GM18499 (cell line): ENCODE measurements around the gene HMGXB4.
"Not testable (repeated sequence)": the region's sequence is repeated elsewhere in the genome, so short reads cannot be mapped to it uniquely, and the experiment has no call there.

Source experiments
- ATAC-seq: cut with Tn5 transposase; IDR thresholded peaks from one replicate; pipeline ENCODE4 v1.9.1; 2021; ENCODE audit warnings: moderate number of reproducible peaks; ENCODE audit not compliant: insufficient read depth, unreplicated experiment

HMGXB4 gene, protein sequence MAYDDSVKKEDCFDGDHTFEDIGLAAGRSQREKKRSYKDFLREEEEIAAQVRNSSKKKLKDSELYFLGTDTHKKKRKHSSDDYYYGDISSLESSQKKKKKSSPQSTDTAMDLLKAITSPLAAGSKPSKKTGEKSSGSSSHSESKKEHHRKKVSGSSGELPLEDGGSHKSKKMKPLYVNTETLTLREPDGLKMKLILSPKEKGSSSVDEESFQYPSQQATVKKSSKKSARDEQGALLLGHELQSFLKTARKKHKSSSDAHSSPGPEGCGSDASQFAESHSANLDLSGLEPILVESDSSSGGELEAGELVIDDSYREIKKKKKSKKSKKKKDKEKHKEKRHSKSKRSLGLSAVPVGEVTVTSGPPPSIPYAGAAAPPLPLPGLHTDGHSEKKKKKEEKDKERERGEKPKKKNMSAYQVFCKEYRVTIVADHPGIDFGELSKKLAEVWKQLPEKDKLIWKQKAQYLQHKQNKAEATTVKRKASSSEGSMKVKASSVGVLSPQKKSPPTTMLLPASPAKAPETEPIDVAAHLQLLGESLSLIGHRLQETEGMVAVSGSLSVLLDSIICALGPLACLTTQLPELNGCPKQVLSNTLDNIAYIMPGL

DNA sequence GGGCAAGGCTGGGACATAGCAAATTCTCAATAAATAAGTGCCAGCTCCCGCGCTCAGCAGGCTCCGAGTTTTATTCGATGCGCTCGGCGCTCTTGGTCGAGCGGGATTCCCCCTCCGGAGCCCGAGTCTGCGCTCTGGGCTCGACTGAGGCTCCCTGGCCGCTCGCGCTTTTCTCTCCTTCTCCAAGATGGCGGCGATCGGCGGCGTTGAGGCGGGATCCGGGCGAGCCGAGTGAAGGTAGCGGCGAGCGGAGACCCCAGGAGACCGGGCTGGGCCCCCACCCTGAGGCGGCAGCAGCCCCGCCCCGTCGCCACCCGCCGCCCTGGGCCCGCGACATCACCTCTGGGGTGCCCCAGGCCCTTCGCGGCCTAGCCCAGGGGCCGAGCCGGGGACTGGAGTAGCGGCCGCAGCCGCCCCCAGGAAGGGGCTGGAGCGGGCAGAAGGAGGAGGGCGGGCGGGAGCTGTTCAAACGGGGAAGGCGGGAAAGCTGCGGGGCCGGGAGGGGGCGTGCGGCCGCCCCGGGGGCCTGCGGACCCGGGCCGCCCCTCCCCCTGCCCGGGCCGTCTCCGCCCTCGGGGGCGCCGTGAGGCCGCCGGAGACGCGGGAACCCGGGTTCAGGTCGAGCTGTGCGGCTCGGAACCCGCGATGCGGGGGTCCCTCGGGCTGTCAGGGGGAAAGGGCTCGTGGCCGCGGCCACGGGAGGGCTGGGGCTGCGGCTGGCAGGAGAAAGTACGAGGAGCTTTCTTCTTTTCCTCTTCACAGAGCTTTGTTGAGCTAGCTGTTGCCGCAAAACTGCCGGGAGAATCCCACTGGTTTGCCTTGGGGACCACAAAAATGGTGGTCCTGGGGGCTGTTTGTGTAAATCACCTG is at the start of gene HMGXB4:
Gene HMGXB4, plus strand, starts transcription at position 173 of the 870 bp plus-strand sequence. CDS start 4,898 bp downstream, outside the sequence.
- no peak for ATAC-seq

DNA sequence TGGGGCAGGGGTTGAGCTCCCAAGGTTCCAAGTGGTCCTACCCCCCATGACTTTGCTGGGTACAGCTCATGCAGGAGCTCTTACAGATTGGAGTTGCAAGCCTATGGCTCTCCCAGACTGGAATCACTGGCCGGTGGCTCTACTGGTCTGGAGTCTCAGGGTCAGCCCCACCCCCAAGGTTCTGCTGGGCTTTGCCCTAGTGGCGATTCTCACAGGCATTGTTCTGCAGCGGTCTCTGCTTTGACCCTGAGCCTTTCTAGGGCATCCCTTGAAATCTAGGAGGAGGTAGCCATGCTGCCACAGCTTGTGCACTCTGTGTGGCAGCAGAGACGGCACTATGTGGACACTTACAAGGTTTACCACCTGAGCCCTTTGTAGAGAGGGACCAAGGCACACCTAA is 49.3 kb upstream of the HMGXB4 start:
- ATAC-seq, result no peak

DNA sequence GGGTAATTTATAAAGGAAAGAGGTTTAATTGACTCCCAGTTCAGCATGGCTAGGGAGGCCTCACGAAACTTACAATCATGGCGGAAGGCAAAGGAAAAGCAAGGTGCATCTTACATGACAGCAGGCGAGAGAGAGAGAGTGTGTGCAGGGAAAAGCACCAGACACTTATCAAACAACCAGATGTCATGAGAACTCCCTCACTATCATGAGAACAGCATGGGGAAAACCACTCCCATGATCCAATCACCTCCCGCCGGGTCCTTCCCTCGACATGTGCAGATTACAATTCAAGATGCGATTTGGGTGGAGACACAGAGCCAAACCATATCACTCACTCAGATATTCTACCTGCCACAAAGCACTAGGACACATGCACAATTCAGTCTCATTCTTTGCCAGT is 48.1 kb upstream of the HMGXB4 start:
- ATAC-seq, result no peak

DNA sequence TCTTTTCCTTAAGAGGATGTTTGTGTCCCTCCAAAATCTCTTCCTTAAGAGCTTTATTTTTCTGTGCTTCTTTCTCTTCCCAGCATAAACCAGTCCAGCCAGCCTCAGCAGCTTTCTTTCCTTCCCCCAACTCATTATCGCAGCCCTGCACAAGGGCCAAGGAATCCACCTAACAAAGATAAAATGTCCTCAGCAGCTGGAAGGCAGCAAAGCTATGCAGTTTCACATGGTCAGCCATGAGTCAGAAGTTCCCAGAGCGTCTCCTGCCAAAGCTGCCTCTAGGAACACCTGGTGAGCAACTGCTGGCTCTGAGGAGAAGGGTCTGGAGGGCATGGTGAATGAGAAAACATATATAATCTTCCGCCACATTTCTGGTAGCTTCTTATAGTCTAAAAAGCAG is 45.3 kb upstream of the HMGXB4 start:
- ATAC-seq, result no peak

DNA sequence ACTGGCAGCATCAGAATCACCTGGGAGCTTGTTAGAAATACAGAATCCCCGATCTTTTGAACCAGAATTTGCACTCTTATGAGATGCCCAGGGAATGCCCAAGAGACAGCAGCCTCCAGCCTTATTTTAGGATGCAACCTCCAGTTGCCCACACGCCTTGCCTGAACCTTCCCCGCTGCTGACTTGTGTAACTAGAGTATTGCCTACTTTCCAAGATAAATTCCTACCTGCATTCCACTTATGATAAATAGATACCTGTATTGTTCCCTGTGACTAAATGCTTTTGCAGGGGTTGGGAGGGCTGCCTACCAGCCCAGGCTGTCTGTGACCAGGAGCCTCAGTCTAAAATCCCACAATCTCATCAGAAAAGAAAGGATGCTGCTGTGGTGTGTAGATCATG is 44.3 kb upstream of the HMGXB4 start:
- ATAC-seq, result no peak

DNA sequence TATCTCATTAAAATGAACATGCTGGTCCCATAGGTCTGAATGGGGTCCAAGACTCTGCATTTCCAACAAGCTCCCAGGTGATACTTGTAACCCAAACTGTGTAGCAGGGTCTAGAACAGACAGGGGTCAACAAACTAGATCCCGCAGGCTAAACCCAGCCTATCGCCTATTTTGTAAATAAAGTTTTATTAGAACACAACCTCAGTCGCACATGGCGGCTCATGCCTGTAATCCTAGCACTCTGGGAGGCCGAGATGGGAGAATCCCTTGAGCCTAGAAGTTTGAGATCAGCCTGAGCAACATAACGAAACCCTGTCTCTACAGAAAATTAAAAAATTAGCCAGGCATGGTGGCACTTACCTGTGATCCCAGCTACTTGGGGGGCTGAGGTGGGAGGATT is 42.3 kb upstream of the HMGXB4 start:
- ATAC-seq, result no peak

DNA sequence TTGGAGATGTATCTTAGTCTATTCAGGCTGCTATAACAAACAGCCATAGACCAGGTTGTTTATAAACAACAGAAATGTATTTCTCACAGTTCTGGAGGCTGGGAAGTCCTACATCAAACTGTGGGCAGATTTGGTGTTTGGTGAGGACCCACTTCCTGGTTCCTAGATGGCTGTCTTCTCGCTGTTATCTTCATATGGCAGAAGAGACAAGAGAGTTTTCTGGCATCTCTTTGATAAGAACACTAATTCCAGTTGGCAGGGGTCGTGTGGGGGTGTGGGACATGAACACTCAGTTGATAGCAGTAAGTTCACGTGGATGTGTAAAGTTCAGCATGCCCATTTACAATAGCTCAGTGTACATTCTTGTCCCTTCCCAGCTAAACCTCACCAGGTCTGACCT is 41.3 kb upstream of the HMGXB4 start:
- no peak for ATAC-seq

DNA sequence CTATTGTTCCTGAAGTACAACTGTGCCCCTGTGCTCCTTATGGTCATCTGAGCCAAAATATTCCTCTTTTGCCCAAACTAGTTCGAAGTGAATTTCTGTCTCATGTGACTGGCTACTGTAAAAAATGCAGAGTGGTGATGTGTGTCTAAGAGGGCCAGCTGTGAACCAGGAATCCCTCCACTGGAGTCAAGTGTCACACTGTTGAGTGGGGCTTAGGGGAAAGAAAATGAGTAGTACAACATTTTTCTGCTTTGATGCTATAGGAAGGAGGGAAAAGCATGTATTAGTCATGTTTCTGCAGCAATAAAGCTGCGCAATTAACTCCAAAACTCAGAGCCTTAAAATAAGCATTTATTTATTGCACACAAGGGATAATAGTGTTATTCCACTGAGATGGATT is 39.8 kb upstream of the HMGXB4 start:
- no peak for ATAC-seq

DNA sequence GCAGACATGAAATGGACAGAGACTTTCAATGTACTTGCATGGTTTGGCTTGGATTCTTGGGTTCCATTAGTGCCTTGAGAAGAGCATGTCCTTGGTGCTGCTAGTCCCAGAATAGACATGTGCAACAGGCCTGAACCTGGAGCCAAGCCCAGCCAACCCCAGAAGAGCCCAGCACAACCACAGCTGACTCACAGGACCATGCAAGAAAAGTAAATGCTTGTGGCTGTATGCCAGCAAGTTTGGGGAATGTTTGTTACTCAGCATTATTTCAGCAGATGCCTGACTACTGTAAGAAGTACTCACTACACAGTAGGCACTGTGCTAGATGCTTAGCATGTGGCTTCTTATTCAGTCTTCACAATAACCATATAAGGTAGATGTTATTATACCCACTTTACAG is 39.2 kb upstream of the HMGXB4 start:
- ATAC-seq, result no peak

DNA sequence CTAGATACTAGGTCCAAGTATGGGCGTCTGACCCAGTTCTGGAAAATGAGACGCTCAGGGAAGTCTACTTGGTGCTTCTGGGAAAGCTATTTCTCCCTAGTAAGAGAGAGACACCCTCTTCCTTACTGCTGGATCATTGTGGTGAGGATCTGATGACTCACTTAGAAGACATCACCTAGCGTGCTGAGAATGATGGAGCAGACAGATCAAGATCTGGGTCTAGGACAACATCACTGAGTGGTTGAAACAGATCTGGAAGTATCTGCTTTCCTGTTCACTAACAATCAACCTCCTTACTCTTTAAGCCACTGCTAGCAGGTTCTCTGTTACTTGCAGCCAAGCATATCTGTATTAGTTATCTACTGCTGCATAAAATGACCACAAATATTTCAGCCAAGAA is 38.3 kb upstream of the HMGXB4 start:
- no peak for ATAC-seq

DNA sequence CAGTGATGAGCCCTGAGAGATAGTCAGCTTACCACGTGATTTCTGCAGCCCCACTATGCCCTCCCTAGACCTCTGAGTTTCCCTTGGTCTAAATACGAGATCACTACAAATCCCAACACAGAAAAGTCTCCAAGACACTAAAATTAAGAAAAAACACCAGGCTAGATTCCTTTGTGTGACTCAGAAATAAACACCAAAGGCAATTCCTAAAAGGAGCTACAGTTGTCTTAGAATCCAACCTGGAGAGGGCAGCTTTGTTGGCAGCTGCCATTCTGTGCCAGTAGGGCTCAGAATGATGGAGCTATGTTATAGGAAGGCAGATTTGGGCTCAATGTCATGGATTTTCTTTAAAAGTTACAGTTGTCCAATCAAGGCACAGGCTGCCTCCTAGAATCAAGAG is 37.1 kb upstream of the HMGXB4 start:
- no peak for ATAC-seq

DNA sequence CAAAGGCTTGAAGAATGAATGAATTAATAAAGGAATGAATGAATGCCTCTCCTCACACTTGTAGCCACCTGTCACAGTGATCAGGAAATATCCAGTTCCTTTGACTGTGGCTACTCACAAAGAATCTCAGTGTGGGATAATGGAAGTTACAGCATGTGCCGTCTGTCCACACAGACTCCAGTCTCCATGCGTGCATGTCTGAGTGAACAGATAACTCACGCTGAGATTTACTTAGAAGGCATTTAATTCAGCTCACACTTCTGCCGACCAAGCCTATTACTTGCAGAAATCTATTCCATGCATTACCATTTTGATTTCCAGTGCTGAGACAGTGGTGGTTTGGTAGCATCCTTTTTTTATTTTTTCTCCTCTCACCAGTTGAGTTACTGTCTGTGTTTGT is 32.3 kb upstream of the HMGXB4 start:
- ATAC-seq, result no peak

DNA sequence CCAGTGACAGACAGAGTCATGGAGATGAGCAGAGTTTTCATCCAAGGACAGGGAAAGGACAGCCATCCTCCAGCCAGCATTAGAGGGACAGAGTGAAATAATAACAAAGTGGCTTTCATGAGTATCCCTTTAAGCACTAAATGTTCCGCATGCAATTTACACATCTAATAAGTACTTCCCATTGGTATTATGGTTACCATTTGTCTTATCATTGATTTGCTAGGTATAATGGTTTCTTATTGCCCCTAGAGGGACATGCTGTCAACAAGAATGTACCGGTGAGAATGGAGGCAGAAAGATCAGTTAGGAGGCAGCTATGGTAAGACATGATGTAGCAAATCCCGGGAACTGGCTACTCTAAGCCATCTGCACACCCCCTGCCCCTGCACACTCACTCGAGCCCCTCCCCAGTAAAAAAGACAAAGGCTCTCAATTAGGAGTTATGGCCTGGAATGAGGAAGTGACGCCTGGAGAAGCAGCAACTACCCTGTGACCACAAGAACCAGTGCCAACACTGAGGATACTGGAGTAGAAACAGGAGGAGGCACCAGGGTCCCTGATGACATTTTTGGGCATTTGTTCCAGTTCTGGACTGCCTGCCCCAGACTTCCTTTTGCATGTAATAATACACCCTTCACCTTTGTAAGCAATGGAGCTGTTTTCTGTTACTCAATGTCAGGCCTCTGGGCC is 30.2 kb upstream of the HMGXB4 start:
- no peak for ATAC-seq

DNA sequence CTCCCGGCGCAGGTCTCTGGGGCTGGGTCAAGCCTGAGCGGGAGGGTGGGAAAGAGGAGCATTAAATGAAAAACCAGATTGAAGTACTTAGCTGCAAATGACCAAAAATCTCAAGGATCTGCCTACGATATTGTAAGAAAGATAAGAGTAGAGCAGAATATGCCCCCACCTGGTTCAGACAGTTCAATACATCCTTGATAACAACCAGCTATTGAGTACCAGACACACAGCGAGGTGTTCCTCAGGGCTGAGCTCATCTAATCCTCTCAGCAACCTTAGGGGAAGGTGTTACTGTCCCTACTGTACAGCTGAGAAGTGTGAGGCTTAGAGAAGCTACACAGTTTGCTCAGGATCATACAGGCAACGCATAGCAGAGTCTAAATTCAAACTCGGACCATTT is 27.4 kb upstream of the HMGXB4 start:
- no peak for ATAC-seq

DNA sequence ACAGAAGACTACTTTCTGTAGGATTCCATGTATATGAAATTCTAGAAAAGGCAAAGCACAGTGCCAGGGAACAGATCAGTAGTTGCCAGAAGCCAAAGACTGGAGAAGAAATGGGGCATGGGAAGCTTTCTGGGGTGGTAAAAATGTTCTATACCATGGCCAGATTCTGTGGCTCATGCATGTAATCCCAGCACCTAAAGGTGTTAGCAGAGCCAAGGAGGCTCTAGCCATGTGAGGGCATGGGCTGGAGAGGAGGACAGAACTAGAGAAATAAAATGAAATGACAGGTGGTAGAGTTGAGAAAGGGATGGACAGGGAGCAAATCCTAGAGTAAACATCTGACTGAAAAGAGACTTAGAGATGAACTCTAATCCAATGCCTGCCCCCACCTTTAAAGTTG is 26.9 kb upstream of the HMGXB4 start:
- ATAC-seq, result no peak

DNA sequence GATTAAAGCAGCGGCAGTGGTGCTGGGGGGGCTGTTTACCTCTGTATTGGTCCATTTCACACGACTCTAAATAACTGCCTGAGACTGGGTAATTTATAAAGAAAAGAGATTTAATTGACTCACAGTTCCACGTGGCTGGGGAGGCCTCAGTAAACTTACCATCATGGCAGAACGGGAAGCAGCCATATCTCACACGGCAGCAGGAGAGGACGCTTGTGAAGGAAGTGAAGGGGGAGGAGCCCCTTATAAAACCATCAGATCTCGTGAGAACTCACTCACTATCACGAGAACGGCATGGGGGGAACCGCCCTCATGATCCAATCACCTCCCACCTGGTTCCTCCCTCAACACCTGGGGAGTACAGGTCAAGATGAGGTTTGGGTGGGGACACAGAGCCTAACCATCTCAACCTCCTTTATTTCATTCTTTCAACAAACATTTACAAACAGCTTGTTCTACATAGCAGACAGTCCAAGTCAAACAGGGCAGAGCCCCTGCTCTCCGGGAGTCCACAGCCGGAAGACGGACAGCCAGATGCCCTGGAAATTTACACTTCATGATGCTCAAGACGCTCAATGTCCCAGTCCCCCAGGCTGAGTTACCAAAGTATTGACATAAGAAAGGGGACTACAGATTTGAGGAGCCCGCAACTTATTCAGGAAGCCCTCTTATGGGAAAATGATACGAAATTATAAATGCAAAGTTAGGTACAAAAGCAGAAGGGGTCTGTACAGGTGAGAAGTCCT is 26.3 kb upstream of the HMGXB4 start:
- ATAC-seq, result no peak

DNA sequence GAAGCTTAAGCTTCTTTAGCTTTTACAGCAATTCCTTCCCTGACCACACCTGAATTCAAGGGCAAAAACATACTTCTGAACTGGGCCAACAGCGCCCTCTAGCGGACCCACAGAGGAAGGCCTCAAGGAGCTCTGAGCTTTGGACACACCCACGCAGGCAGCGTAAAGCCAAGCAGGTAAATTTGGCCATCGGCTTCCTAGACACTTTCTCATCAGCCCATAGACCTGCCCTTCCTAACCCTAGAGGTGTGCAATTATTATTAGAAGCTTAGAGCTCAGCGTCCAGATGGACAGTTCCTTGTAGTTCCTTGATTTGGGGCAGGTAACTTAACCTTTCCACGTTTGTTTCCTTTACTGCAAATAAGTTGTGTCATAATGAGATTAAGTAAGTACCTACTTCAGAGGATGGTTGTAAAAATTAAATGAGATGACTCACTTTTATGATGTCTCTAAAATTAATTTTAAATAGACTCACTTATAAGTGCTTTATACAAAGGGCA is 25.7 kb upstream of the HMGXB4 start:
- ATAC-seq, result no peak

DNA sequence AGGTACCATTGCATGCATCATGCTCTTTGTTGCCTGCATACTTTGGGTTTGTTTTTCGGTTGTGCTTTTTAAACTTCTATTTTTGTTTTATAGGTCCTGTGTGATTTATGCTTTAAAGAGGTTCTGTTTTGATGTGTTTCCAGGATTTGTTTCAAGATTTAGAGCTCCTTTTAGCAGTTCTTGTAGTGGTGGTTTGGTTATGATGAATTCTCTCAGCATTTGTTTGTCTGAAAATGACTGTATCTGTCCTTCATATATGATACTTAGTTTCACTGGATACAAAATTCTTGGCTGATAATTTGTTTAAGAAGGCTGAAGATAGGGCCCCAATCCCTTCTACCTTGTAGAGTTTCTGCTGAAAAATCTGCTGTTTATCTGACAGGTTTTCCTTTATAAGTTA is 18.5 kb upstream of the HMGXB4 start:
- not testable (repeated sequence) for ATAC-seq

DNA sequence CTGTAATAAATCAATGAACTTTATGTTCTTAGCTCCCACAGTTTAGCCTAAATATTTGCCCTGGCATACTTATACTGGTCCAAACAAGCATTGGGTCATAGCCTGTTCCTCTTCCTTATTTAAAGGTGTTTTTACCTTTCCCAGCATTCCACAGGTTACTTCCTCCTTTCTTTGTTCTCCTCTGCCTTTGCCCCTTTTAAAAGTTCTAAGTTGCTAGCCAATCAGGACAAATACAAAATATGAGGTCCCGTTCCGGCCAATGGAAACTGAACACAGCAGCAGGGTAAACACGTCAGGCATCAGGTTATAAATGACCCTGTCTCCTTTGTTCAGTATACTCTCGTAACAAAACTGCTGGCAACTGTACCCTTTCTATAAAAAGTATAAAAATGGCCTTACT is 12.8 kb upstream of the HMGXB4 start:
- not testable (repeated sequence) for ATAC-seq

DNA sequence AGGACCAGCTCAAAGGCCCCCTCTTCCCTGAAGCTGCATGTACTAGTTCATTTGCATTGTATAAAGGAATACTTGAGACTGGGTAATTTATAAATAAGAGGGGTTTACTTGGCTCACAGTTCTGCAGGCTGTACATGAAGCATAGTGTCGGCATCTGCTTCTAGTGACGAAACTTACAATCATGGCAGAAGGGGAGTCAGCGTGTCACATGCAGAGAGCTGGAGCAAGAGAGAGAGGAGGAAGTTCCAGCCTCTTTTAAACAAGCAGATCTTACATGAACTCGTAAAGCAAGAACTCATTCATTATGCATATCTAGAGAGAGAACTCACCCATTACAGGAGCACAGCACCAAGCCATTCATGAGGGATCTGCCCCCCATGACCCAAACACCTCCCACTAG is 7.1 kb upstream of the HMGXB4 start:
- no peak for ATAC-seq
